ENCODE results near the gene HOMER2.

The HOMER2 gene

GRCh38 chr15:82934100-82934880 is 18.2 kb downstream of the HOMER2 start:
- no peaks in the 10 kb centered on the region for H3K36me3 ChIP-seq (ENCODE audit: control insufficient read depth in 2 of 2, insufficient read depth in 2 of 2, low read length in 2 of 2)
- H3K9me3 ChIP-seq (ENCODE audit: control insufficient read depth in 2 of 2, low read length in 2 of 2), result no peaks in the 10 kb centered on the region
- no peak overlapping the region for H3K9ac ChIP-seq (ENCODE audit: low read depth in 1 of 2, low read length in 2 of 2)
- H3K27me3 ChIP-seq (ENCODE audit: control insufficient read depth in 2 of 2, insufficient read depth in 2 of 2, low read length in 2 of 2), result no peaks in the 10 kb centered on the region
- H3K4me3 ChIP-seq (ENCODE audit: low read length in 2 of 2), result no peak overlapping the region
- H3K27ac ChIP-seq (ENCODE audit: low read depth in 2 of 2, low read length in 2 of 2), result no peak overlapping the region
- no peaks in the 10 kb centered on the region for H3K4me1 ChIP-seq (ENCODE audit: control insufficient read depth in 2 of 2, insufficient read depth in 2 of 2, low read length in 2 of 2)

GRCh38 chr15:82933576-82933975 is 18.9 kb downstream of the HOMER2 start:
- Histone ChIP-seq H3K9me3 (ENCODE audit: control insufficient read depth in 2 of 2, low read length in 2 of 2) (no peaks in the 10 kb centered on the region), H3K4me3 (ENCODE audit: low read length in 2 of 2) (no peak overlapping the region), H3K36me3 (ENCODE audit: control insufficient read depth in 2 of 2, insufficient read depth in 2 of 2, low read length in 2 of 2) (no peaks in the 10 kb centered on the region), H3K27me3 (ENCODE audit: control insufficient read depth in 2 of 2, insufficient read depth in 2 of 2, low read length in 2 of 2) (no peaks in the 10 kb centered on the region), H3K9ac (ENCODE audit: low read depth in 1 of 2, low read length in 2 of 2) (no peak overlapping the region), H3K27ac (ENCODE audit: low read depth in 2 of 2, low read length in 2 of 2) (no peak overlapping the region), H3K4me1 (ENCODE audit: control insufficient read depth in 2 of 2, insufficient read depth in 2 of 2, low read length in 2 of 2) (no peaks in the 10 kb centered on the region)

GRCh38 chr15:82931221-82931620 is 21.3 kb downstream of the HOMER2 start:
- no peak overlapping the region for H3K9ac ChIP-seq (ENCODE audit: low read depth in 1 of 2, low read length in 2 of 2)
- H3K27ac ChIP-seq (ENCODE audit: low read depth in 2 of 2, low read length in 2 of 2), result no peak overlapping the region
- H3K27me3 ChIP-seq (ENCODE audit: control insufficient read depth in 2 of 2, insufficient read depth in 2 of 2, low read length in 2 of 2), result no peaks in the 10 kb centered on the region
- H3K4me3 ChIP-seq (ENCODE audit: low read length in 2 of 2), result no peak overlapping the region
- no peaks in the 10 kb centered on the region for H3K9me3 ChIP-seq (ENCODE audit: control insufficient read depth in 2 of 2, low read length in 2 of 2)
- H3K4me1 ChIP-seq (ENCODE audit: control insufficient read depth in 2 of 2, insufficient read depth in 2 of 2, low read length in 2 of 2), result no peaks in the 10 kb centered on the region
- no peaks in the 10 kb centered on the region for H3K36me3 ChIP-seq (ENCODE audit: control insufficient read depth in 2 of 2, insufficient read depth in 2 of 2, low read length in 2 of 2)

- Histone ChIP-seq H3K9me3 (ENCODE audit: control insufficient read depth in 2 of 2, low read length in 2 of 2) (no peaks in the 10 kb centered on the region), H3K27ac (ENCODE audit: low read depth in 2 of 2, low read length in 2 of 2) (no peak overlapping the region), H3K4me3 (ENCODE audit: low read length in 2 of 2) (no peak overlapping the region), H3K4me1 (ENCODE audit: control insufficient read depth in 2 of 2, insufficient read depth in 2 of 2, low read length in 2 of 2) (no peaks in the 10 kb centered on the region), H3K36me3 (ENCODE audit: control insufficient read depth in 2 of 2, insufficient read depth in 2 of 2, low read length in 2 of 2) (no peaks in the 10 kb centered on the region), H3K9ac (ENCODE audit: low read depth in 1 of 2, low read length in 2 of 2) (no peak overlapping the region), H3K27me3 (ENCODE audit: control insufficient read depth in 2 of 2, insufficient read depth in 2 of 2, low read length in 2 of 2) (no peaks in the 10 kb centered on the region)
These were observed 22.1 kb downstream of the HOMER2 start for GRCh38 chr15:82930461-82930860.

- Histone ChIP-seq H3K9me3 (ENCODE audit: control insufficient read depth in 2 of 2, low read length in 2 of 2) (no peaks in the 10 kb centered on the region), H3K27me3 (ENCODE audit: control insufficient read depth in 2 of 2, insufficient read depth in 2 of 2, low read length in 2 of 2) (no peaks in the 10 kb centered on the region), H3K36me3 (ENCODE audit: control insufficient read depth in 2 of 2, insufficient read depth in 2 of 2, low read length in 2 of 2) (no peaks in the 10 kb centered on the region), H3K9ac (ENCODE audit: low read depth in 1 of 2, low read length in 2 of 2) (no peak overlapping the region), H3K4me1 (ENCODE audit: control insufficient read depth in 2 of 2, insufficient read depth in 2 of 2, low read length in 2 of 2) (no peaks in the 10 kb centered on the region), H3K4me3 (ENCODE audit: low read length in 2 of 2) (no peak overlapping the region), H3K27ac (ENCODE audit: low read depth in 2 of 2, low read length in 2 of 2) (no peak overlapping the region)
These were observed 23.8 kb downstream of the HOMER2 start for GRCh38 chr15:82928711-82929110.

- Histone ChIP-seq H3K27me3 (ENCODE audit: control insufficient read depth in 2 of 2, insufficient read depth in 2 of 2, low read length in 2 of 2) (no peaks in the 10 kb centered on the region), H3K4me3 (ENCODE audit: low read length in 2 of 2) (no peak overlapping the region), H3K9me3 (ENCODE audit: control insufficient read depth in 2 of 2, low read length in 2 of 2) (no peaks in the 10 kb centered on the region), H3K9ac (ENCODE audit: low read depth in 1 of 2, low read length in 2 of 2) (no peak overlapping the region), H3K4me1 (ENCODE audit: control insufficient read depth in 2 of 2, insufficient read depth in 2 of 2, low read length in 2 of 2) (no peaks in the 10 kb centered on the region), H3K36me3 (ENCODE audit: control insufficient read depth in 2 of 2, insufficient read depth in 2 of 2, low read length in 2 of 2) (no peaks in the 10 kb centered on the region), H3K27ac (ENCODE audit: low read depth in 2 of 2, low read length in 2 of 2) (no peak overlapping the region)
These were observed 28.8 kb downstream of the HOMER2 start for GRCh38 chr15:82923744-82924143.

- no peaks in the 10 kb centered on the region for H3K9me3 ChIP-seq (ENCODE audit: control insufficient read depth in 2 of 2, low read length in 2 of 2)
- H3K36me3 ChIP-seq (ENCODE audit: control insufficient read depth in 2 of 2, insufficient read depth in 2 of 2, low read length in 2 of 2), result no peaks in the 10 kb centered on the region
- no peaks in the 10 kb centered on the region for H3K4me1 ChIP-seq (ENCODE audit: control insufficient read depth in 2 of 2, insufficient read depth in 2 of 2, low read length in 2 of 2)
- no peak overlapping the region for H3K9ac ChIP-seq (ENCODE audit: low read depth in 1 of 2, low read length in 2 of 2)
- no peak overlapping the region for H3K4me3 ChIP-seq (ENCODE audit: low read length in 2 of 2)
- H3K27ac ChIP-seq (ENCODE audit: low read depth in 2 of 2, low read length in 2 of 2), result no peak overlapping the region
- no peaks in the 10 kb centered on the region for H3K27me3 ChIP-seq (ENCODE audit: control insufficient read depth in 2 of 2, insufficient read depth in 2 of 2, low read length in 2 of 2)
These were observed 29.8 kb downstream of the HOMER2 start for GRCh38 chr15:82922737-82923136.

- Histone ChIP-seq H3K9ac (ENCODE audit: low read depth in 1 of 2, low read length in 2 of 2) (no peak overlapping the region), H3K9me3 (ENCODE audit: control insufficient read depth in 2 of 2, low read length in 2 of 2) (no peaks in the 10 kb centered on the region), H3K4me3 (ENCODE audit: low read length in 2 of 2) (no peak overlapping the region), H3K27ac (ENCODE audit: low read depth in 2 of 2, low read length in 2 of 2) (no peak overlapping the region), H3K36me3 (ENCODE audit: control insufficient read depth in 2 of 2, insufficient read depth in 2 of 2, low read length in 2 of 2) (no peaks in the 10 kb centered on the region), H3K4me1 (ENCODE audit: control insufficient read depth in 2 of 2, insufficient read depth in 2 of 2, low read length in 2 of 2) (no peaks in the 10 kb centered on the region), H3K27me3 (ENCODE audit: control insufficient read depth in 2 of 2, insufficient read depth in 2 of 2, low read length in 2 of 2) (no peaks in the 10 kb centered on the region)
These were observed 30.6 kb downstream of the HOMER2 start for GRCh38 chr15:82921939-82922338.

GRCh38 chr15:82921242-82921641 is 31.3 kb downstream of the HOMER2 start:
- Histone ChIP-seq H3K9me3 (ENCODE audit: control insufficient read depth in 2 of 2, low read length in 2 of 2) (no peaks in the 10 kb centered on the region), H3K4me1 (ENCODE audit: control insufficient read depth in 2 of 2, insufficient read depth in 2 of 2, low read length in 2 of 2) (no peaks in the 10 kb centered on the region), H3K27me3 (ENCODE audit: control insufficient read depth in 2 of 2, insufficient read depth in 2 of 2, low read length in 2 of 2) (no peaks in the 10 kb centered on the region), H3K27ac (ENCODE audit: low read depth in 2 of 2, low read length in 2 of 2) (no peak overlapping the region), H3K9ac (ENCODE audit: low read depth in 1 of 2, low read length in 2 of 2) (no peak overlapping the region), H3K36me3 (ENCODE audit: control insufficient read depth in 2 of 2, insufficient read depth in 2 of 2, low read length in 2 of 2) (no peaks in the 10 kb centered on the region), H3K4me3 (ENCODE audit: low read length in 2 of 2) (no peak overlapping the region)

GRCh38 chr15:82919231-82919886 is 33.2 kb downstream of the HOMER2 start:
- no peak overlapping the region for H3K27ac ChIP-seq (ENCODE audit: low read depth in 2 of 2, low read length in 2 of 2)
- no peak overlapping the region for H3K4me3 ChIP-seq (ENCODE audit: low read length in 2 of 2)
- peaks cover 0 to 2% of the 10 kb centered on the region in 2 donors for H3K27me3 ChIP-seq (ENCODE audit: control insufficient read depth in 2 of 2, insufficient read depth in 2 of 2, low read length in 2 of 2)
- H3K4me1 ChIP-seq (ENCODE audit: control insufficient read depth in 2 of 2, insufficient read depth in 2 of 2, low read length in 2 of 2), result no peaks in the 10 kb centered on the region
- H3K9me3 ChIP-seq (ENCODE audit: control insufficient read depth in 2 of 2, low read length in 2 of 2), result no peaks in the 10 kb centered on the region
- no peak overlapping the region for H3K9ac ChIP-seq (ENCODE audit: low read depth in 1 of 2, low read length in 2 of 2)
- H3K36me3 ChIP-seq (ENCODE audit: control insufficient read depth in 2 of 2, insufficient read depth in 2 of 2, low read length in 2 of 2), result no peaks in the 10 kb centered on the region
